HG02588 (cell line): Measurements from ENCODE around the gene OR5H1.
"Not testable (repeated sequence)": the region's sequence is repeated elsewhere in the genome, so short reads cannot be mapped to it uniquely, and the experiment has no call there.

Experiments used
- ATAC-seq: cut with Tn5 transposase; IDR thresholded peaks from one replicate; pipeline ENCODE4 v1.9.1; 2021; ENCODE audit warnings: mild to moderate bottlenecking, moderate library complexity; ENCODE audit not compliant: unreplicated experiment

The OR5H1 gene

GRCh38 chr3:98130421-98130820 is at the start of gene OR5H1:
Gene OR5H1, plus strand, starts transcription at chr3:98130721. Its CDS starts 1,977 bp downstream, at chr3:98132698.
- ATAC-seq, result no peak

DNA sequence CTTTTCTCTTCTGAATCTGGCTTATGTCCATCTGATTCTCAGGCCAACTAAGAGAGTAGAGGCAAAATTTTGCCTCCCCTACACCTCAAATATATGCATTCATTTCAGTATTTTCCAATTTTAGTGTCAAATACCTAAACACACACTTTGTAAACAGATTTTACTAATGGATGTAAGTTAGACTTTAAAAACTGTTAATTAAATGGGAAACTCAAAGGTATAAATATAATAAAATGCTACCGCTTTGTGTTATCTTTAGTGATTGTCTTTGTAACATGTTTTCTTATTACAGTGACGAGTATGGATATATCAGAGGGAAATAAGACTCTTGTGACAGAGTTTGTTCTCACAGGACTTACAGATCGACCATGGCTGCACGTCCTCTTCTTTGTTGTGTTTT is 43.6 kb upstream of the OR5H1 start, which contains the start of gene OR5AC2:
OR5AC2 (plus strand) TSS at position 301 of the 400 bp plus-strand sequence; CDS start at position 301, 0 bp downstream.
- ATAC-seq, result no peak

DNA sequence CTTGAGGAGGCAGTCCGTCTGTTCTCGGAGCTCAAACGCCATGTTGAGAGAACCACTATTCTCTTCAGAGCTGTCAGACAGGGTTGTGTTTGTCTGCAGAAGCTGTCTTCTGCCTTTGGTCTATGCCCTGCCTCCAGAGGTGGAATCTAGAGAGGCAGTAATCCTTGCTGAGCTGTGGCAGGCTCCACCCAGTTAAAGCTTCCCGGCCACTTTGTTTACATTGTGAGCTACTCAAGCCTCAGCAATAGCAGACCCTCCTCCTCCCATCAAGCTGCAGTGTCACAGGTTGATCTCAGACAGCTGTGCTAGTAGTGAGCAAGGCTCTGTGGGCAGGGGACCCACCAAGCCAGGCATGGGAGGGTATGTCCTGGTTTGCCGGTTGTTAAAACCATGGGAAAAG is 34.6 kb upstream of the OR5H1 start:
- no peak for ATAC-seq

GRCh38 chr3:98099848-98100247 is 30.7 kb upstream of the OR5H1 start:
- no peak for ATAC-seq

GRCh38 chr3:98108162-98108561 is 22.4 kb upstream of the OR5H1 start:
- ATAC-seq, result no peak

- no peak for ATAC-seq
Observed at GRCh38 chr3:98109807-98110549, 20.5 kb upstream of the OR5H1 start.

- ATAC-seq, result no peak
Observed at GRCh38 chr3:98110550-98110908, 20.0 kb upstream of the OR5H1 start.

GRCh38 chr3:98114264-98114663 is 16.3 kb upstream of the OR5H1 start:
- ATAC-seq, result no peak

DNA sequence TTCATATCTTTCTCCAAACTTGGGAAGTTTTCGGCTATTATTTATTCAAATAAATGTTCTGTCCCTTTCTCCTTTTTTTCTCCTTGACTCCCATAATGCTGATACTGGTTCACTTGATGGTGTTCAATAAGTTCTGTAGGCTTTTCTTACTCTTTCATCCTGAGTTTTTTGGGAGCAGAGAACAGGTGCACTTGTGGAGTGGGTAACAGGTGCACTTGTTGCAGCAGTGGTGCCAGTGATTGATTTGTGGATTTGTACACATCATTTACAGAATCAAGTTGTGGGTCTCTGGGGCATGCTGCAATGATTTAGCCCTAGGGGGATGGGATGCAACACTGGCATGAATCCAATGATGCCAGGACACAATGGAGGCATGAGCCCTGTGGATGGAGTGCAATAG is 14.8 kb upstream of the OR5H1 start:
- no peak for ATAC-seq

DNA sequence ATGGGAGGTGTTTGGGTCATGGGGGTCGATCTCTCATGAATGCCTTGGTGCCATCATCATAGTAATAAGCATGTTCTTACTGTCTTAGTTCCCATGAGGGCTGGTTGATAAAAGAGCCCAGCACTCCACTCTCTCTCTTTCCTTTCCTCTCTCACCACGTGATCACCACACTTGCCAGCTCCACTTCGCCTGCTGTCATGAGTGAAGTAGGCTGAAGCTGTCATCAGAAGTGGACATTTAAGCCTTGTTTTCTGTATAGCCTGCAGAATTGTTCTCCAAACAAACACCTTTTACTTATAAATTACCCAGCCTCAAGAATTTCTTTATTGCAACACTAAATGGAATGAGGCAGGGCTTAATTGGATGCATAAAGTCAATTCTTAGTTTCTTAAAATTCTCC is 6.1 kb downstream of the OR5H1 start:
- ATAC-seq, result no peak

DNA sequence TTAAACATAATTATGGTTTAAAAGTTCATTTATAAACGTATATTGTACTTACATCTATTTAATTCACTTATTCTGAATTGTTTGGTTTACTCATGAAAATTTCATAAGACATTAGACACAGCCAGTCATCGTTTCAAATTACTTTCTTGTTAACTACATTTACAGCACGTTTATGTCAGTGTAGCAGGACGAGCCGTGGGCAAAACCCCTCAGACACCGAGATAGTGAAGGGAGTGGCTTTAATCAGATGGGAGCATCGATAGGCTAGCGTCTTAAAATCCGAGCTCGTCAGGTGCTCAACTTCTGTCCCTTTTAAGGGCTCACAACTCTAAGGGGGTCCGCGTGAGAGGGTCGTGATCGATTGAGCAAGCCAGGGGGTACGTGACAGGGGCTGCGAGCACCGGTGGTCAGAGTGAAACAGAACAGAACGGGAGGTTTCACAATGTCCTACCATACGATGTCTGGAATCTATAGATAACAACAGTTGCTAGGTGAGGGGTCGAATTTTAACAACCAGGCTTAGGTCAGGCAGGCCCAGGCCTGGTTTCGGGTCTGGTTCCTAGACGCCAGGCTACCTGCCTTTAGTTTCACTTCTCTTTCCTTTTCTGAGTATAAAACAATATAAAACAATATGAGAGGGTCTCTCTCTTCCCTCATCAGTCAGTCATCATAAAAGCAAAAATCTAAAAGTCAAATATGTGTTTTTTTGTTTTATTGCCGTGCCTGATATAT is 7.5 kb downstream of the OR5H1 start:
- not testable (repeated sequence) for ATAC-seq

- no peak for ATAC-seq
Observed at GRCh38 chr3:98140531-98140930, 10.0 kb downstream of the OR5H1 start.

DNA sequence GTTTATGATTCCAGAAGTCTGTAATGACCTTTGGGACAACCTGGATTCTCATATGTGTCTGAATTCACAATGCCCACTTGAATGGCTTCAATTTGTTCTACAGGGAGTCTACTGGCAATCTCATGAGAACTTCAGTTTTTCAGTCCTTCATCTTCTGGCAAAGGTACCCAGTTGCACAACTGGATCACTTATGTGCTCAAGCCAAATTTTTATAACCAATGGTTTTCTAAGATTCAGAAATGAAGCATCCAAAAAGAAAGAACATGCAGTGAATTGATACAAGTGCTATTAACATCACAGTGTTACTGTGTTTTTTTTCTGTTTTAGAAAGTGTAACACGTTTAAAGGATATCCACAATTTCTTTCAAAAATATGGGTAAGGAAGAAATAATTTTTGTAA is 16.7 kb downstream of the OR5H1 start, which contains the start of gene OR5H14:
OR5H14 (plus strand) TSS at position 301 of the 400 bp plus-strand sequence. CDS start 1,907 bp downstream, outside the sequence.
- ATAC-seq, result no peak

DNA sequence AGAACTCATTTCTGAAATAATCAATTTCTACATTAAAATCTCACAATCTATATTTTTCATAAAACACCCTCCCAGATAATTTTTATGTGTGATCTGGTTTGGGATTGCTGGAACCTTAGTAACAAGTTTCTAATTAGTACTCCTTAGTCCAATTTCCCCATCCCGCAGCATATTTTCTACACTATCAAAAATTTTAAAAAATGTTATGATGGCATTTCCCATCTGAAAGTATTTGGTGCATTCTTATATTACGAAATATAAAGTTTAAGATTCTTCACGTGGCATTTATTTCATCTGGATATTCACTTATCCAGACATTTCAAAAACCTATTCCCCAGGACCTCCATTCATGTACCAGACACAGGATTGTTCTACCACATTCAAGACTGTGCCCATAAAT is 18.2 kb downstream of the OR5H1 start:
- ATAC-seq, result no peak

GRCh38 chr3:98149456-98149855 is 18.9 kb downstream of the OR5H1 start:
- ATAC-seq, result not testable (repeated sequence)

DNA sequence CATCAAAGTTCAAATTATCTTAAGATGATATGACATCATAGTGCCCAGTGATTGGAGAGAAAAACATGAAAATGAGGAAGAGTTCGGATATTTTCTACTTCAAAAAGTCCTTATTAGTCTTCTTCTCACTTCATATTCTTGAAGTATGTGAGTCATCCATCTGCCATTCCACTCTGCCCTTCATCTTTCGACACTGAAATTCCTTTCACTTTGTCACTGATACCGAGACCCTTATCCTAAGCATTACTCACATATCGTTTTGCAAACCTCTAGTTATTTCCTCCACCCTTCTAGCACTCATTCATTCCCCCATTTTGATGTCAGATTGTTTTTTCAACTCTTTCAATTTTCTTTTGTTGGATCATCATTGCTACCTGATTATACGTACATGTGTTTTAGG is 20.7 kb downstream of the OR5H1 start:
- no peak for ATAC-seq

DNA sequence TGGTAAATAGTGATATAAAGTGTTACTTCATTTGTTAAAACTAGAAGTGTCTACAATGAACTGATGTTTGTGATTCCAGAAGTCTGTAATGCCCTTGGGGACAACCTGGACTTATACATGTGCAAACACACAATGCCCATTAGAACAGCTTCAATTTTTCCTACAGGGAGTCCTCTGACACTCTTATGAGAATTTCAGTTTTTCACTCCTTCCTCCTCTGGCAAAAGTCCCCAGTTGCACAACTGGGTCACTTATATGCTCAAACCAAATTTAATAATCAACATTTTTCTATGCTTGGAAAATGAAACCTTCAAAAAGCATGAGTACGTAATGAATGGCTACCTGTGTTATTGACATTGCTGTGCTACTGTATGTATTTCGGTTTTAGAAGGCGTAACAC is 35.9 kb downstream of the OR5H1 start, which contains the start of gene OR5H15:
OR5H15 (plus strand) TSS at position 301 of the 400 bp plus-strand sequence. CDS start 2,004 bp downstream, outside the sequence.
- ATAC-seq, result no peak

DNA sequence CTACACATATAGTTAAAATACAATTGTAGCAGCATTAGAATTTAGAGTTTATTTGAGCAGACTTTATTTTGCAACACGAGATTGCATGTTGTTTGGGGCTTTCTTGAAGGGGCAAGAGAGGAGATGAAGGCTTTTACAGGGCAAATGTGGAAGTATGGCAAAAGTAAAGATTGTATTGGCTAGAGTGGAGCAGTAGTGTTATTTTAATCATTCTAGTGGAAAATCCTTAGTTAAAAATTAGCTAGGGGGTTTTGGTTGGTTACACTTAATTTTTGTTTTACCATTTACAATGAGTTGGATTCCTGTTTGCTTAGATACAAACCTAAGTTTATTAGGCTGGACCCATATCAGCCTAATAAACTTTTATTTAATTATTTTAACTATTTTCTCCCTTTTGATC is 40.5 kb downstream of the OR5H1 start:
- ATAC-seq, result no peak

DNA sequence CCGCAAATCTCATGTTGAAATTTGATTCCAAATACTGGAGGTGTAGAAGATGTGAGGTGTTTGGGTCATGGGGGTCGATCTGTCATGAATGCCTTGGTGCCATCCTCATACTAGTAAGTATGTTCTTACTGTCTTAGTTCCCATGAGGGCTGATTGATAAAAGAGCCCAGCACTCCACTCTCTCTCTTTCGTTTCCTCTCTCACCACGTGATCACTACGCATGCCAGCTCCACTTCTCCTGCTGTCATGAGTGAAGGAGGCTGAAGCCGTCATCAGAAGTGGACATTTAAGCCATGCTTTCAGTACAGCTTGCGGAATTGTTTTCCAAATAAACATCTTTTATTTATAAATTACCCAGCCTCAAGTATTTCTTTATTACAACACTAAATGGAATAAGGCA is 42.1 kb downstream of the OR5H1 start:
- no peak for ATAC-seq

DNA sequence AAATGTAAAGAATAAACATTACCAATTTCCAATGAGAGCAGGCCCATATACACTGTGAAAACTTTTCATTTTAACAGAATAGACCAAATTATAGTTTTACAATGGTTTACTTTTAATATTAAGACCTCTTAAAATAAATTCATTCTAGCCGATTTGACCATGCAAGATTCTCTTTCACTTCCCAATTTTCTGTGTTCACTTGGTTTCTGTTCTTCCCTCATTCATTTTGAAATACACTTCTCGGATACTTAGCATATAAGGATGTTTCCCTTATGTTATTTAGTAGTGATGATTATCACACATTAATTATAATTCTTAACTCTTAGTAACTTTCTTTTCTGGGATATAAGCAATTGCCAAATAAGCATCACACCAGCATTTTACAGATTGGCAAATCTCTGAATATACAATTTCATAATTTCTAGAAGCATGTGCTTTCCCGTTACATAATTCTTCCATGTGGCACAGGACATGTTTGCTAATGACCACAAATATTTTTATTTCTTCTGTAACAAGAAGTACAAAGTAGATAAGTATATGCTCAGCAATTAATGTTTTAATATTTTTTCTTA is 49.9 kb downstream of the OR5H1 start:
- ATAC-seq, result no peak

GRCh38 chr3:98182196-98182595 is 51.7 kb downstream of the OR5H1 start:
- ATAC-seq, result no peak

GRCh38 chr3:98185180-98185579 is 54.7 kb downstream of the OR5H1 start:
- no peak for ATAC-seq
